Keratinocyte (primary cell): ENCODE measurements around the gene GID8. TPM values are rescaled to one million over a fixed set of nuclear protein-coding genes. Genes with fewer than 3 reads are reported as not detected.
A peak's percentile ranks its signal among the peaks of the same experiment; 100 is the strongest.

ENCODE experiments used
- DNase-seq: peaks from one replicate; pipeline ENCODE4 v3.0.0-alpha.2; 2011; ENCODE audit warnings: low read depth, missing footprints, low spot score
- FAIRE-seq: peaks from 2 replicates; lab custom pipeline; 2011; peaks lifted over from hg19 to GRCh38; lab: Jason Lieb, UNC
- H2AFZ ChIP-seq: 2 replicates; pipeline ENCODE4 v1.6.0; 2012; ENCODE audit warnings: low read length, control low read depth, inconsistent platforms; ENCODE audit not compliant: control insufficient read depth
- H3K27ac ChIP-seq: 2 replicates; pipeline ENCODE4 v1.5.1; 2011; ENCODE audit warnings: low read length; ENCODE audit not compliant: control insufficient read depth, insufficient read depth
- H3K27me3 ChIP-seq: 3 replicates; pipeline ENCODE4 v1.6.0; 2011; ENCODE audit warnings: low read length; ENCODE audit not compliant: control insufficient read depth, insufficient read depth; ENCODE audit errors: extremely low read depth
- H3K36me3 ChIP-seq, 2 experiments: 2 replicates in 1 of 2; 3 replicates in 1 of 2; pipeline ENCODE4 v1.5.1; 2011; ENCODE audit warnings: low read length in 2 of 2, mild to moderate bottlenecking in 1 of 2; ENCODE audit not compliant: control insufficient read depth in 2 of 2, insufficient read depth in 2 of 2; ENCODE audit errors: extremely low read depth in 1 of 2
- H3K4me1 ChIP-seq: 3 replicates; pipeline ENCODE4 v1.5.1; 2011; ENCODE audit warnings: low read length; ENCODE audit not compliant: control insufficient read depth, insufficient read depth; ENCODE audit errors: extremely low read depth
- H3K4me2 ChIP-seq: 3 replicates; pipeline ENCODE4 v1.6.0; 2011; ENCODE audit warnings: low read depth, low read length; ENCODE audit not compliant: control insufficient read depth, insufficient read depth; ENCODE audit errors: extremely low read depth
- H3K4me3 ChIP-seq, 3 experiments: fragments of 200-600 bp in 1 of 3; sonication (generic) in 1 of 3; 2 replicates in 2 of 3; 3 replicates in 1 of 3; pipeline ENCODE4 v1.5.1; 2011 to 2016; ENCODE audit warnings: low read length in 3 of 3, mild to moderate bottlenecking in 3 of 3, control low read depth in 2 of 3, inconsistent platforms in 1 of 3, low read depth in 1 of 3, mixed read lengths in 1 of 3, mixed run types in 1 of 3, moderate library complexity in 1 of 3; ENCODE audit not compliant: control insufficient read depth in 2 of 3, insufficient read depth in 2 of 3; ENCODE audit errors: extremely low read depth in 1 of 3
- H3K79me2 ChIP-seq: 2 replicates; pipeline ENCODE4 v1.6.0; 2012; ENCODE audit warnings: low read length; ENCODE audit not compliant: control insufficient read depth, insufficient read depth
- H3K9ac ChIP-seq: 3 replicates; pipeline ENCODE4 v1.6.0; 2011; ENCODE audit warnings: low read length; ENCODE audit not compliant: control insufficient read depth, insufficient read depth; ENCODE audit errors: extremely low read depth
- H3K9me1 ChIP-seq: 3 replicates; pipeline ENCODE4 v1.6.0; 2011; ENCODE audit warnings: low read length; ENCODE audit not compliant: control insufficient read depth, insufficient read depth; ENCODE audit errors: extremely low read depth
- H3K9me3 ChIP-seq: 2 replicates; pipeline ENCODE4 v1.5.1; 2012; ENCODE audit warnings: low read depth, low read length; ENCODE audit not compliant: control insufficient read depth
- H4K20me1 ChIP-seq: 3 replicates; pipeline ENCODE4 v1.6.0; 2011; ENCODE audit warnings: low read length; ENCODE audit not compliant: control insufficient read depth, insufficient read depth; ENCODE audit errors: extremely low read depth
- CTCF ChIP-seq, 3 experiments: IDR thresholded peaks in 1 of 3; conservative IDR thresholded peaks in 1 of 3; optimal IDR thresholded peaks in 1 of 3; 2 replicates in 2 of 3; 3 replicates in 1 of 3; pipeline versions ENCODE3 to v1.5.1; 2011; ENCODE audit warnings: low read length in 3 of 3, mild to moderate bottlenecking in 3 of 3, moderate library complexity in 2 of 3, control low read depth in 1 of 3, inconsistent platforms in 1 of 3; ENCODE audit not compliant: insufficient read depth in 2 of 3; ENCODE audit errors: extremely low read depth in 1 of 3
- EZH2 ChIP-seq: IDR thresholded peaks from one replicate; pipeline ENCODE4 v1.6.1; 2012; ENCODE audit warnings: inconsistent platforms, mild to moderate bottlenecking, low read length, moderate library complexity
- dilution Hi-C: fragments of 300-500 bp; cut with MboI; formaldehyde crosslinking; loops from one replicate; pipeline ENCODE4 v1.7.0; 2020; ENCODE audit warnings: low sequenced_read_pairs; ENCODE audit not compliant: extremely low pct_ligation_motif_present
- polyA plus RNA-seq, 5 experiments: library from polyadenylated mRNA; depleted of rRNA in 3 of 5; stranded (reverse) in 3 of 5; stranded (forward) in 1 of 5; unstranded in 1 of 5; fragments of >200 nt; gene quantifications; 1 replicate in 1 of 5; 2 replicates in 3 of 5; 3 replicates in 1 of 5; pipeline versions ENCODE4 v1.2.1 to v1.2.3, GENCODE V29; 2011 to 2012; ENCODE audit warnings: missing spikeins in 2 of 5, low read depth in 1 of 5, low replicate concordance in 1 of 5

Gene GID8
- polyA plus RNA-seq, 1 donor (not counting 4 experiments of a cell fraction or from before 2014, with no cell fraction given): 23.7 TPM

GRCh38 chr20:62935204-62935967 is 2.6 kb upstream of the GID8 start:
- Histone ChIP-seq H3K9ac (no peak overlapping the region), H3K4me1 (peaks cover 17% of the 10 kb centered on the region), H2AFZ (no peak overlapping the region), H3K36me3 (peaks cover 17 to 25% of the 10 kb centered on the region in 2 experiments), H3K27me3 (no peaks in the 10 kb centered on the region), H3K79me2 (peaks cover 91% of the 10 kb centered on the region), H3K9me1 (no peaks in the 10 kb centered on the region), H3K9me3 (no peaks in the 10 kb centered on the region), H3K4me3 (no peak overlapping the region), H3K4me2 (no peak overlapping the region), H3K27ac (no peak overlapping the region), H4K20me1 (no peaks in the 10 kb centered on the region)
- dilution Hi-C loops: no loop called here
- no peak for FAIRE-seq
- TF ChIP-seq CTCF (optimal IDR thresholded peaks at IDR 0.05 in 1 of 3, IDR thresholded peaks at IDR 0.05 in 1 of 3, conservative IDR thresholded peaks at IDR 0.05 in 1 of 3; ENCODE audit: extremely low read depth in 1 of 3, insufficient read depth in 2 of 3, low read length in 3 of 3) (no peak), EZH2 (no peak)
- DNase-seq: no peak

- Histone ChIP-seq H3K9ac (no peak overlapping the region), H3K4me2 (peak overlapping the region; percentile 87), H3K4me1 (peaks cover 17% of the 10 kb centered on the region), H3K36me3 (peaks cover 19 to 29% of the 10 kb centered on the region in 2 experiments), H3K79me2 (peaks cover 91% of the 10 kb centered on the region), H4K20me1 (no peaks in the 10 kb centered on the region), H2AFZ (no peak overlapping the region), H3K27ac (no peak overlapping the region), H3K27me3 (no peaks in the 10 kb centered on the region), H3K9me1 (no peaks in the 10 kb centered on the region), H3K4me3 (peak overlapping the region in 2 of 3 experiments; percentile 96 to 99), H3K9me3 (no peaks in the 10 kb centered on the region)
- FAIRE-seq (no peak), DNase-seq (no peak)
- TF ChIP-seq CTCF (optimal IDR thresholded peaks at IDR 0.05 in 1 of 3, IDR thresholded peaks at IDR 0.05 in 1 of 3, conservative IDR thresholded peaks at IDR 0.05 in 1 of 3; ENCODE audit: extremely low read depth in 1 of 3, insufficient read depth in 2 of 3, low read length in 3 of 3) (no peak), EZH2 (no peak)
- dilution Hi-C loops: no loop called here
These were observed 1.9 kb upstream of the GID8 start for GRCh38 chr20:62935968-62936585.
